ENCODE measurements around the gene TH.

DNA sequence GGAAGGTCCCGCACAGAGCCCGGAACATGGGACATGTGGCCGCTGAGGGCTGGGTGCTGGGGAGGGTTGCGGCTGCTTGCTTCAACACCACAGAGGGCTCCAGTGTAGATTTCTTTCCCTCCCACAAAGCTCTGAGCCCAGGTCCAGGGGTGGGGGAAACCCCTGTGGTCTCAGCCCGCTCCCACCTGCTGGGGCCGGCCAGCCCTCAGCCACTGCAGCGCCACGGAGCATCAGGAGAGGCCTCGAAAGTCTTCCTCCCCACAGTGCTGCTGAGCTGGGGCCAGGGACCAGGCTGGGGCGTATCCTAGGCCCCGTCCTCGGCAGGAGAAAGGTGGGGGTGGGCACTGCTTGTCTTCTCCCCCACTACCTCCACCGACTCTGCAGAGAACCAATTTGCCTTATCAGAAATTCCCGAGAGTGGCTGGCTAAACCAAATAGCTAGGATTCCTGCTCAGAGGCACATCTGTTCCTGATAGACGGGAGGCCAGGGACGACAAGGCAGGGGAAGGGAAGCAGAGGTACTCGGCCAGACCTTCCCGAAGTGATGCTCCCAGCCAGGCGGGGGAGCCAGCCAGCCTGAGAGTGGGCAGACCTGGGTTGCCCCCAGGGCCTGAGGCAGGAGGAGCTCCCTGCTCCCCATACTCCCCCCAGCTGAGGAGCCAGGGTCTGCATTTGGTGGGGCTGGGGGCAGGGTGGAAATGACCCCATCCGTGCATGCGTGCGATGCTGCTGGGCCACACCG, 51.1 kb downstream of the TH start:
- TF ChIP-seq, protein P1, sequence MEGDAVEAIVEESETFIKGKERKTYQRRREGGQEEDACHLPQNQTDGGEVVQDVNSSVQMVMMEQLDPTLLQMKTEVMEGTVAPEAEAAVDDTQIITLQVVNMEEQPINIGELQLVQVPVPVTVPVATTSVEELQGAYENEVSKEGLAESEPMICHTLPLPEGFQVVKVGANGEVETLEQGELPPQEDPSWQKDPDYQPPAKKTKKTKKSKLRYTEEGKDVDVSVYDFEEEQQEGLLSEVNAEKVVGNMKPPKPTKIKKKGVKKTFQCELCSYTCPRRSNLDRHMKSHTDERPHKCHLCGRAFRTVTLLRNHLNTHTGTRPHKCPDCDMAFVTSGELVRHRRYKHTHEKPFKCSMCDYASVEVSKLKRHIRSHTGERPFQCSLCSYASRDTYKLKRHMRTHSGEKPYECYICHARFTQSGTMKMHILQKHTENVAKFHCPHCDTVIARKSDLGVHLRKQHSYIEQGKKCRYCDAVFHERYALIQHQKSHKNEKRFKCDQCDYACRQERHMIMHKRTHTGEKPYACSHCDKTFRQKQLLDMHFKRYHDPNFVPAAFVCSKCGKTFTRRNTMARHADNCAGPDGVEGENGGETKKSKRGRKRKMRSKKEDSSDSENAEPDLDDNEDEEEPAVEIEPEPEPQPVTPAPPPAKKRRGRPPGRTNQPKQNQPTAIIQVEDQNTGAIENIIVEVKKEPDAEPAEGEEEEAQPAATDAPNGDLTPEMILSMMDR (IDR thresholded peaks at IDR 0.05) = no peak
- TF ChIP-seq ZFX (IDR thresholded peaks at IDR 0.05; ENCODE audit: borderline replicate concordance) = no peak
